COLO668 (cell line): ENCODE results near the gene TRRAP.
"Not testable (repeated sequence)": the region's sequence is repeated elsewhere in the genome, so short reads cannot be mapped to it uniquely, and the experiment has no call there.

Experiments used
- DNase-seq: peaks from one replicate; lab custom pipeline; 2025; ENCODE audit not compliant: unreplicated experiment; lab: John Stamatoyannopoulos, UW

TRRAP gene

DNA sequence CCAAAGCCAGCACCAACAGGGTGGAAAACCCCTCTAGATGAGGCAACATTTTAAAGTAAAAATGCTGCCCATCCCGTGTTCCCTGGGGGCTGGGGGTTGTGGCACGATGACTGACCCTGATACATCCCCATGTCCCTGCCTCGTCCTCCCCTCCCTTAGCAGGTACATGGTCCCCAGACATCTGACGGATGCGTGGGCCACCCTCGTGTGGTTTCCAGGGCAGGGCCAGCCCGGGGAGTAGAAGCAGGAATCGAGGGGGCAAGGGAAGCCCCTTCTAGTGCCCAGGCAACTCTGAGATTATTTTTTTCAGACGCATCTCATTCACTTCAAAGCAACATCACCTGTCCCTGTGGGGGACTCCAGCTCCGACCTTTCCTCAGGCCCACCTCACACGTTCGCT, 12.0 kb upstream of the TRRAP start:
- DNase-seq: no peak

DNA sequence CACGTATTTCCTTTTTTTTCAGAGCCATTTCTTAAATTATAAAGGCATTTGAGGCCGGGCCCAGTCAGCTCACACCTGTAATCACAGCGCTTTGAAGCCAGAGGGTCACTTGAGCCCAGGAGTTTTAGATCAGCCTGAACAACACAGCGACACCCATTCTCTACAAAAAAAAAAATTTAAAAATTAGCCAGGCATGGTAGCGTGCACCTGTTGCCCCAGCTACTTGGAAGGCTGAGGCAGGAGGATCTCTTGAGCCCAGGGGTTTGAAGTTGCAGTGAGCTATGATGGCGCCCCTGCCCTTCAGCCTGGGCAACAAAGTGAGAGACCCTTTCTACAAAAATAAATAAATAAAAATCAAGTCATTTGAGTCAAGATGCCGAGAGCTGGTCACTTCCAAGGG, 11.6 kb upstream of the TRRAP start:
- DNase-seq: no peak

DNA sequence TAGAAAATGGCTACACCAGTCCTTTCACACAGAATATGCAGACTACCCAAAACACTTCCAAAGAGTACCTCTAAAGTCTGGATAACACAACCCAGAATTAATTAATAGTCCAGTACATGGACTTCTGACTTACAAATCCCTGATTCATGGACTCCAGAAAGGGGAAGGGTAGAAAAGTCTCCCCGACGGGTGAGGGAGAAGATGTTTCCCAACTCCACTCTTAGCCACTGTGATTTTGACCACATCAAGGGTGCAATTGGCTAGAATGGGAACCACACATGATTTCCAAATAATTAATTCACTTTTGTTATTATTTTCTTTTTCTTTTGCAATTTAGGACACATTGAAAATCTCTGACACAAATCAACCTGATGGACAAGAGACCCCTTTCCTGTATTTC, 9.9 kb upstream of the TRRAP start:
- no peak for DNase-seq

DNA sequence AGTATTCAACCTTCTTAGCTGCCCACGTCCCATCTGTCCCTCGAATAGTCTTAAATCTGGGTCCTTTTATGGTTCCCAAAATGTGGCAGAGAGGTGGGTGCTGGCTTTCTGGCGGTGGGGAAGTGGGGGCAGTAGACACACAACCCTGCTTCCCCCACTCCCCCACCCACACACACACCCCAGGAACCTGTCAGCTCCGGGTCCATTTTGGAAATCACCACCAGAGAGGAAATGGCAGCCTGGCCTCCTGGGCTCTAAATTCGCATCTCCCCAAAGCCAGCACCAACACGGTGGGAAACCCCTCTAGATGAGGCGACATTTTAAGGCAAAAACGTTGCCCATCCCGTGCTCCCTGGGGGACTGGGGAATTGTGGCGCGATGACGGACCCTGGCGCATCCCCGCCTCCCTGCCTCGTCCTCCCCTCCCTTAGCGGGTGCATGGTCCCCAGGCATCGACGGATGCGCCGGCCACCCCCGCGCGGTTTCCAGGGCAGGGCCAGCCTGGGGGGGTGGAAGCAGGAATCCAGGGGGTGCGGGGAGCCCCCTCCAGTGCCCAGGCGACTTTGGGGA, 9.2 kb upstream of the TRRAP start:
- DNase-seq: no peak

DNA sequence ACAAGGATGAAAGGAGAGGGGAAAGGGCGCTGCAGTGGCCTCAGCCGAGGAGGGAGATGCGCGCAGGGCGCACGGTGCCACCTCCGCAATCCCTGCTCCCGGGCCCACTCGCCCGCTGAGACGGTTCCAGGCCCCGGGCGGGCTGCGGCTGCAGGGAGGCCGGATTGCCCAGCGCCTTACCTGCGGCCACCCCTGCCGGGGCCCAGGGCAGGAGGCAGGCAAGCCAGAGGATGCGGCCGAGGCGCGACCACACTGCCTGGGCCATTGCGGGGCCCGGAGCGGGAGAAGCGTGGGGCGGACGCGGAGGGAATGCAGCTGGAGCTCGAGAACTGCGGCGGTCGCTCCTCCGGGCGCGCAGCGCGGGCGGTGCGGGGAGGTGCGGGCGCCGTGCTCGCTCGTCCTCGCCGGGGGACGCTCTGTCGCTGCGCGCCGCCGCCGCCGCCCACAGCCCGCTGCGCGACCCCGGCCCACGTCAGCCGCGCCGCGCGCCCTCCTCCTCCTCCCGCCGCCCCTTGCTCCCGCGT, 8.7 kb upstream of the TRRAP start, which contains the start of gene TMEM130:
TMEM130 (minus strand) TSS at position 418 of the 524 bp plus-strand sequence; CDS start at position 265, 153 bp downstream.
- peak; percentile 16 for DNase-seq

DNA sequence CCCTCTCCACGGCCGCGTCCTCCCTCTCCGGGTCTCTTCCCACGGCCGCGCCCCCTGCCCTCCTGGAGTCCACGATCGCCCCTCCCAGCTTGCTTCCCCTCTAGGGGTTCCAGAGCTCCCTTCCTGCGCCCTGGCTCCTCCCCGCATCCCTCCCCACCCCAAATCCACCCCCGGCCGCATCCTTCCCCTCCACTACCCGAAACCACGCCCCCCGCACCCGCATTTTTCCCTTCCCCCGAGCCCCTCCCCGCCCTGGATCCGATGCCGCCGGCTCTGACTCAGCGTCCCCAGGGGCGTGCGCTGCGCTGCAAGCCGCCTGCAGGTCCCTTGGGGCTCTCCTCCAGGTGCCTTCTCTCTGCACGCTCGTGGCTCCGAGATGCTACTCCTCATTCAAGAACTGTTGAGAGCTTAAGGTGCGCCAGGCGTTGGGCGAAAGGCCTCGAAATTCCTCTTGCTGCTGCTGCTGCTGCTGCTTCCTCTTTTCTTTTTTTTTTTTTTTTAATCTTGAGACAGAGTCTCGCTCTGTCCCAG, 8.1 kb upstream of the TRRAP start:
- DNase-seq: peak; percentile 6

DNA sequence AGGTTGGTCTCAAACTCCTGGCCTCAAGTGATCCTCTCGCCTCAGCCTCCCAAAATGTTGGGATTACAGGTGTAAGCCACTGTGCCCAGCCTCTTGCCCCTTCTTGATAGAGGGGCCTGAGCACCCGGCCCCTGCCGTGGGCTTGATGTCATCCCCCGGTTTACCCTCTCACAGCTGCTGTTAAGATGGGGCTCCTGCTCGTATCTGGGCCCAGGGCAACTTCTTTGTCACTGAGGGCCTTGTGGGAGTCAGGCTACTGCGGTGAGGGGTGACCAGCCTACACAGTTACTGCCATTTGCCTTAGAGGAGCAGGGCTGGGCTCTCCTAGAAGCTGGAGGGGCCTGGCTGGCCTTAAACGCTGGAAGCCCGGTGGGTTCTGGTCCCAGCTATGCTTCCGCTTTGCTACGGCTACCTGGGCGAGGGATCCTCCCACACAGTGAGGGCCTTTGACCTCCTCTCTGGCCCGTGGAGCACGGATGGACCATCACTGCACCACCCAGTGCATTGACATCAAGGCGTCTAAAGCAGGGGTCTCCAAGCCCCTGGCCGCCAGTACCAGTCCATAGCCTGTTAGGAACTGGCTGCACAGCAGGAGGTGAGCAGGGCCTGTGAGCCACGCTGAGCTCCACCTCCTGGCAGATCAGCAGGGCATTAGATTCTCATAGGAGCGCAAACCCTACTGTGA, 7.4 kb upstream of the TRRAP start:
- no peak for DNase-seq

DNA sequence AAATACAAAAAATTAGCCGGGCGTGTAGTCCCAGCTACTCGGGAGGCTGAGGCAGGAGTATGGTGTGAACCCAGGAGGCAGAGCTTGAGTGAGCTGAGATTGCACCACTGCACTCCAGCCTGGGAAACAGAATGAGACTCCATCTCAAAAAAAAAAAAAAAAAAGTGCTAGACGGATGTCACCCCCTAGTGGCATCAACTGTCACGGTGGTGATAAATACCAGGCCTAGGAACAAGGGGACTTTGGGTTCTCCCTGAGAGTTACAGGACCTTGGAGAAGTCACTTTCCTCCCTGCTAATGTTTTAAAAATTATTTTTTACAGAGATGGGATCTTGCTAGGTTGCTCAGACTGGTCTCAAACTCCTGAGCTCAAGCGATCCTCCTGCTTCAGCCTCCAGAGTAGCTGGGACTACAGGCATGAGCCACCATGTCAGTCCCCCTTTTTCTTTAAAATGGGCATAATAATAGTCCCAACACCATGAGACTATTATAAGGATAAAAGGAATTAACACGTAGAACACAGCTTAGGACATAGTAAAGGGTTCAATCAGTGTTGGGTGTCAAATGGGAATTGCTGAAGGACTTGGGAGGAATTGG, 5.9 kb upstream of the TRRAP start:
- peak; percentile 3 for DNase-seq

DNA sequence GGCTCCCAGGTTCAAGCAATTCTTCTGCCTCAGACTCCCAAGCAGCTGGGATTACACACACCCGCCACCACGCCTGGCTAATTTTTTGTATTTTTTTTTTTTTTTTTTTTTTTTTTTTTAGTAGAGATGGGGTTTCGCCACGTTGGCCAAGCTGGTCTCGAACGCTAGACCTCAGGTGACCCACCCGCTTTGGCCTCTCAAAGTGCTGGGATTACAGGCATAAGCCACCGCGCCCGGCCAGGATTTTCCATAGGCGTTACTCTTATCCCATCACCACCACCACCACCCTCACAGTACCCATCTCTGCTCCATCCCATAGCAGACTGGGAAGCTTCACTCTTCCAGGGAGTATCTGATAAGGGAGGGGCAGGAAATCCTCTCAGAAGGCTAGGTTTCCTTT, 4.7 kb upstream of the TRRAP start:
- not testable (repeated sequence) for DNase-seq

DNA sequence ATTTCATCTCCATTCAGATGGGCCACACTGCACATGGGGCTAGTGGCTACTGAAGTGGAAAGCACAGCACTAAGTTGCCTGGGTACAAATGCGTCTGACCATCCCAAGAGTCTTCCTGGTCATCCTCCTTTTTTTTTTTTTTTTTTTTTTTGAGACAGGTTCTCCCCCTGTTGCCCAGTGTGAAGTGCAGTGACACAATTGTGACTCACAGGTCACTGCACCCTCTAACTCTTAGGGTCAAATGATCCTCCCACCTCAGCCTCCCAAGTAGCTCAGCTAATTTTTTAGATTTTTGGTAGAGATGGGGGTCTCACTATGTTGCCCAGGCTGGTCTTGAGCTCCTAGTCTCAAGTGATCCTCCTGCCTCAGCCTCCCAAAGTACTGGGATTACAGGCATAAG, 3.4 kb upstream of the TRRAP start:
- DNase-seq: no peak

DNA sequence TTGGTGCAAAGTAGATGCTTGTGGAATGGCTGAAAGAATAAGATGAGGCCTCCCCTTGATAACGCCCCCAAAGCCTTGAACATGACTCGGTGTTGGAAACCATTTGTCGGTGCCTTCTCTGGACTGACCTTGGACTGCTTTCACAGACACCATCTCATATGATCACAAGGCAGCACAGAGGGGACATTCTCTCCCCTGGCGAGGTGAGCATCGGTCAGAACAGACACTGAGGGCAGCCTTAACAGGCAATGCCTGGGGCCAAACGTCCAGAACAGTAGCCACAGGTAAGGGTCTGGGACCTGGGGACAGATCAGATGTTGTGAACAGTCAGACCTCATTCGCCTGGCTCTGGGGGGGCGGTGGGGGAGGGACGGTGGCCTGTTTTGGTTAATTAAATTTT, 2.8 kb upstream of the TRRAP start:
- DNase-seq: no peak

DNA sequence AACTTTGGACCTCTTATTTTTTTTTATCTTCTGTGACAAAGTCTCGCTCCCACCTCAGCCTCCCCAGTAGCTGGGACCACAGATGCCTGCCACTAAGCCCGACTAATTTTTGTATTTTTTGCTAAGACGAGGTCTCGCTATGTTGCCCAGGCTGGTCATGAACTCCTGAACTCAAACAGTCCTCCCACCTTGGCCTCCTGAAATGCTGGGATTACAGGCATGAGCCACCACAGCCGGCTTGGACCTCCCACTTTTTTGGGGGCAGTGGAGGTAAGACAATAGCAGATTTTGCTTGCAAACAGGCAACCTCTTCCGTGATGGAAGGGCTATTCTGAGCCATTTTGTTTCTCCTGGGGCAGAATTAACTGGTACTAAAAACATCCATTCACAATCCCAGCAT, 1.2 kb upstream of the TRRAP start:
- DNase-seq: no peak

DNA sequence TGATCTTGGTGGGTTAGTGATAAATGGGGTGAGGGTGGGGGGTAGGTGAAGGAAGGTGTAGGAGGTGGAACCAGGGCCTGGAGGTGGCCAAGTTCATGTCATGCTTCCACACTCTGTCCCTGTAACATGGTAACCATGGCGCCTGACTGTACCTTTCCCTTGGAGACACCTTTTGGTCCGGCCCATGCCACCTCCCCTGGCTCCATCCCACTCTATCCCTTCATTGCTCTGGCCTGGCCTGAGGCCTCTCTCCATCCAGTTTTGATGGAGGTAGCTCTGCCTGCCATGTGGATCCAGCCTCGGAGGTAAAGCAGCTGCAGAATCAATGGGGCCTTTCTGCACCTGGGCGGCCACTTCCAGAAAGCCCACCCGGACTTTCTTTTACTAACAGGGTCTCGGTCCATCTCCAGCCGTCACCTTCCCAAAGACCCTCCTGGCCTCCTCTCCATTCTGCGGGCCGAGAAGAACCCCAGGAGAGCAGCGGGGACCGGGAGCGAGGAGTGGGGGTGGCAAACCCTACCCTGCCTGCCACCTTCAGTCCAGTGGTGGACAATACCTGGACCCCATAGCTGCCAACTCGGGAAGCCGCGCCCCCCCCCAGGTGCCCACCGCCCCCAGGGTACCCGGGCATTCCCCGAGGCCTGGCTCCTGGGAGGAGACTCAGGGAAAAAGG, 504 bp upstream of the TRRAP start:
- no peak for DNase-seq

DNA sequence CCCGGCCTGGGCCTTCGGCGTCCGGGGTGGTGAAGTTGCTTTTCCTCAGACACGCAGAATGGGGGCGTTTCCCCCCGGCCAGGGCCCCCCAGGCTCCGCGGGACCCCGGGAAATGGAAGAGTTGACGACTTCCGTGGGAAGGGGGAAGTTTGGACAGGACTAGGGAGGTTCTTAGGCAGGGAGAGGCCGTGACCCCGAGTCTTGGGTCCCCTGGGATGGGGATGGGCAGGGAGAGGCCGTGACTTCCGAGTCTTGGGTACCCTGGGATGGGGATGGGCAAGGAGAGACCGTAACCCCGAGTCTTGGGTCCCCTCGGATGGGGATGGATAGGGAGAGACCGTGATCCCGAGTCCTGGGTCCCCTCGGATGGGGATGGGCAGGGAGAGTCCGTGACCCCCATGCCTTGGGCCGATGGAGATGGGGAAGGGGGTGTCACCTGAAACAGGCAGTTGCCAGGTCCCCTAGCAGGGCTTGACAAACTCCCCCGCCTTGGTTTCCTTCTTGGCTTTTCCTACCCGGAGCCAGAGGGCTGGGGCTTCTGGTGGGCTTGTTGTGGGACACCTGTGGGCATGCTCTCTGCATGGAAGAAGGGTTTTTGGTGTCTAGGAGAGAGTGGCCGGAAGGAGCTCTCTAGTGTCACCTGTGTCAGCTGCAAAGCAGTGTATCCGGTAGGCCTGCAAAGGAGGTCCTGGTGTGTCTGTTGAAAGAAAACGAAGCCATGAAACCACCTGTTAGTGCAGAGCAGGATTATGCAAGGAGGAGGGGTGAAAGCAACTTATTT, 1.1 kb downstream of the TRRAP start:
- DNase-seq: peak; percentile 51

DNA sequence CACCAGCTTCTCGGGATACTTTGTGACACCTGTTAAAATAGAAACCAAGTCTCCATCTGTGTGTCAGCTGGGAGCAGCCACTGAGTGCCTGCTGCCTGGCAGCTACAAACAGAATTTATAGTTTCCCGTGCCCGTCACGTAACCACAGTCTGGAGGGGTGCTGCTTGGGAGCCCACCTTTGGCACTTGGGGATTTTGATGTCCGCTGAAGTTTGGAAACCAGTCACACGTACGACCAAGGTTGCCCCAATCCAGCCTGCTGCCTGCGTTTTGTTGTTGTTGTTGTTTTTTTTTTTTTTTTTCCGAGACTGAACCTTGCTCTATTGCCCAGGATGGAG, 1.6 kb downstream of the TRRAP start:
- DNase-seq: no peak

DNA sequence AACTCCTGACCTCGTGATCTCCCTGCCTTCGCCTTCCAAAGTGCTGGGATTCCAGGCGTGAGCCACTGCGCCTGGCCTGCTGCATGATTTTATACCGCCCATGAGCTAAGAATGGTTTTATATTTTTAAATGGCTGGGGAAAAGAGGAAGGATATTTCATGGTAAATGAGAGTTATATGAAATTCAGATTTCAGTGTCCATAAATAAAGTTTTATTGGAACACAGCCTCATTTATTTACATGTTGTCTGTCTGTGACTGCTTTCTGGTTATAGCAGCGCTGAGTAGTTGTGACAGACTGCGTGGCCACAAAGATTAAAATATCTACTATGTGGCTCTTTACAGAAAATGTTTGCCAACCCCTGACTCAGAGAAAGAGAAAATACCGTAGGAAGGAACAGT, 2.2 kb downstream of the TRRAP start:
- DNase-seq: no peak

DNA sequence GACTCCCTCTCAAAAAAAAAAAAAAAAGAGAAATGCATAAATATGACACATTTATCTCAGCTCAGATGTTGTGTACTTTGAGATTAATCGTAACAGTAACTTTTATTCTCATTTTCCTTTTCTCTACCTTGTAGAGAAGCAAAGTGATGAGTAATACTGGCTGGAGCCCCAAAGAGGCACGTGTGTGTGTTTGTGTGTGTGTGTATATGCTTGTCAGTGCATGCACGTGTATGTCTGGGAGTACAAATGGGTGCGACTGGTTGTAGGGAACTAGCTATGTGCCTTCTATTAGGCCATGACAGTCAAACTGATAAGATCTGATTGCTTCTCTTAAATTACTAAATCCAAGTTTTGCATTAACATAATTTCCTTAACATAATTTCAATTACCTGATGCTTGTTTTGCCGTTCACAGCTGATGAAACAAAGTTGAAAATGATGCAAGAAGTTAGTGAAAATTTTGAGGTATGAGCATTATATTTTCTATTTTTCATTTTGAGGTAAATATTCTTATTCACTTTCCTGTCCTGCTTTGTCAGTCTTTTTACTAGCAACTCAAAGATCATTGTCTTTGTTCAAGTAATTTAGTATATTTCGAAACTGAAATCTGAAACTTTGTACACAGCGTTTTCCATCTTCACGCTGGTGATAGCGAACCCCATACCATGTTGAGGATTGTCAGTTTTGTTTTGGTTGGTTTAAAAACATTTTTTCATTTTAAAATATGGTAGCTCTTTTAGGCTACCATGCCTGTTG, 3.4 kb downstream of the TRRAP start:
- no peak for DNase-seq

DNA sequence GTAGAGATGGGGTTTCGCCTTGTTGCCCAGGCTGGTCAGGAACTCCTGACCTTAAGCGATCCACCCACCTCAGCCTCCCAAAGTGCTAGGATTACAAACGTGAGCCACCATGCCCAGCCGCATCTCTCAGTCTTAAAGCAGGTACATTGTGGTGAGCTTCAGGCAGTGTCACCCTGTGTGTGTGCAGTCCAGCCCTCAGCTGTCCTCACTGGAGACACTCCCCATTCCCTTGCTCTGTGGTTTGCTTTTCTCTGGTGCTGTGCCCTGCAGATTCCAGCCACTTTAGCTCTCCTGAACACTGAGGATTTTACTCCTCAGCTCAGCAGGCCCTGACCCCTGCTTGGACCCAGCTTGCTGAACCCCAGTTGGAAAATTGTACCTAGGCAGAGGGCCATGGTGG, 6.1 kb downstream of the TRRAP start:
- no peak for DNase-seq

DNA sequence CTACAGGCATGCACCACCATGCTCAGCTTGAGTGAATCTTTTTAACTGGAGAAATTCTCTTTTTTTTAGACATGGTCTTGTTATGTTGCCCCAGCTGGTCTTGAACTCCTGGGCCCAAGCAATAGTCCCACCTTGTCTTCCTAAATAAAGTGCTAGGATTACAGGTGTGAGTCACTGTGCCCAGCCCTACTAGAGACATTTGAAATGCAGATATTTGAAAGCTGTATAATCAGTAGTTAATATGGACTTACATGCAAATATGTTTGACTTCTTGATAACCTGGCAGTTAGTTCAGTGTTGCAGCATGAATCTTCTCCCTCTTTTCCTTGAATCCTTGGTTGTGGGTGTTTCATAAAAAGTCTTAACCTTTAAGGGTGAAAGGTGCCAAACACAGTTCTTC, 8.7 kb downstream of the TRRAP start:
- DNase-seq: no peak

DNA sequence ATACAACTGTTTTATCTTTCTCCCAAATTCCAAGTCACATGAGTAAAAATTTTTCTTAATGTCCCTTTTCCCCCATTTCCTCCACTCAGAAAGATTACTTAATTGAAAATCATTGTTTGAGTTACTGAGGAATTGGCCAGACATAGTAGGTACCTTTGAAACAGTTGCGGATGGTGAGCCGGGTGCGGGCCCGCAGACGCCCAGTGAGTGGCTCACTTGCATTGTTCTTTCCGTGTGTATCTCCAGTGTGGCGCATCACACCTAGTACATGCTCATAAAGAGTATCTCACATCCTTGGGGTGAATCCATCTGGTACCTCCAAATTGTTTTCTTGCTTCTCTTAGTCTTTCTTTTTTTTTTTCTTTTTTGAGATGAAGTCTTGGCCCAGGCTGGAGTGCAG, 14.3 kb downstream of the TRRAP start:
- no peak for DNase-seq
